Colonic mucosa (tissue), 4 donors: ENCODE results near the gene LHPP. TPM values are rescaled to one million over a fixed set of nuclear protein-coding genes. Genes with fewer than 3 reads are reported as not detected.
"Not testable (repeated sequence)": the region's sequence is repeated elsewhere in the genome, so short reads cannot be mapped to it uniquely, and the experiment has no call there.

Experiments used
- DNase-seq: peaks from one replicate; pipeline ENCODE4 v3.0.0-alpha.2; 2020
- H3K27ac ChIP-seq: fragments of 200-600 bp; one replicate; pipeline ENCODE4 v1.8.0; 2021
- H3K27me3 ChIP-seq: fragments of 200-600 bp; one replicate; pipeline ENCODE4 v1.8.0; 2021
- H3K36me3 ChIP-seq: fragments of 200-600 bp; one replicate; pipeline ENCODE4 v1.8.0; 2021
- H3K4me1 ChIP-seq: fragments of 200-600 bp; one replicate; pipeline ENCODE4 v1.8.0; 2021; ENCODE audit warnings: mild to moderate bottlenecking
- H3K4me3 ChIP-seq: fragments of 200-600 bp; one replicate; pipeline ENCODE4 v1.8.0; 2021
- H3K9ac ChIP-seq, 2 donors: one replicate each; pipeline ENCODE4 v1.7.0; 2013; ENCODE audit warnings: control low read depth in 2 of 2, low read depth in 2 of 2, low read length in 2 of 2
- H3K9me3 ChIP-seq: fragments of 200-600 bp; one replicate; pipeline ENCODE4 v1.8.0; 2021
- CTCF ChIP-seq: fragments of 200-600 bp; IDR thresholded peaks from one replicate; pipeline ENCODE4 v1.8.0; 2022; ENCODE audit warnings: antibody characterized with exemption, mild to moderate bottlenecking
- intact Hi-C: fragments of 100-400 bp; cut with DNase I; formaldehyde crosslinking; loops from one replicate; pipeline ENCODE4 v1.14.1; 2022
- total RNA-seq, 2 donors: library from RNA; stranded (reverse); fragmentation: NEBNext Ultra II Directional in 1 of 2; extraction: Animal tissue kit (Norgen Biotek cat#: 25700) in 1 of 2; gene quantifications; one replicate each; pipeline ENCODE4 v1.2.1, GENCODE V29; 2021
- donor health status: healthy.
- donor health status: DM: no; HTN: no; CAD: no.
- donor health status: DM: no; HTN: no; CAD: no.

LHPP gene
- total RNA-seq, 2 donors from 2014 or later: 12.8 to 24.6 TPM

GRCh38 chr10:124607693-124608092, 146.1 kb downstream of the LHPP start:
- intact Hi-C loops: no loop called here
- no peak for TF ChIP-seq CTCF
- Histone ChIP-seq H3K4me3 (no peak overlapping the region), H3K4me1 (no peaks in the 10 kb centered on the region), H3K27me3 (no peaks in the 10 kb centered on the region), H3K9me3 (no peaks in the 10 kb centered on the region), H3K27ac (no peak overlapping the region), H3K36me3 (no peaks in the 10 kb centered on the region), H3K9ac (no peak overlapping the region)
- DNase-seq: no peak

GRCh38 chr10:124608093-124608721, 146.6 kb downstream of the LHPP start:
- no peaks in the 10 kb centered on the region for H3K9me3 ChIP-seq

GRCh38 chr10:124609698-124610097, 148.1 kb downstream of the LHPP start:
- no peak for DNase-seq
- intact Hi-C loops: no loop called here
- Histone ChIP-seq H3K36me3 (no peaks in the 10 kb centered on the region), H3K4me1 (no peaks in the 10 kb centered on the region), H3K27ac (no peak overlapping the region), H3K27me3 (no peaks in the 10 kb centered on the region), H3K9ac (no peak overlapping the region), H3K9me3 (no peaks in the 10 kb centered on the region), H3K4me3 (no peak overlapping the region)
- TF ChIP-seq CTCF: no peak

More at GRCh38 chr10:124608093-124608721, 146.6 kb downstream of the LHPP start:
- intact Hi-C loops: no loop called here
- Histone ChIP-seq H3K27ac (no peak overlapping the region), H3K36me3 (no peaks in the 10 kb centered on the region), H3K27me3 (no peaks in the 10 kb centered on the region), H3K4me3 (no peak overlapping the region), H3K4me1 (no peaks in the 10 kb centered on the region), H3K9ac (no peak overlapping the region)
- DNase-seq: no peak
- TF ChIP-seq CTCF: no peak

- not testable (repeated sequence) for DNase-seq, H3K36me3 ChIP-seq
Observed at GRCh38 chr10:124610186-124610585, 148.6 kb downstream of the LHPP start.

GRCh38 chr10:124610851-124611250, 149.2 kb downstream of the LHPP start:
- intact Hi-C loops, H3K27me3 ChIP-seq, H3K4me3 ChIP-seq, H3K27ac ChIP-seq, H3K4me1 ChIP-seq, H3K9ac ChIP-seq, H3K9me3 ChIP-seq, H3K36me3 ChIP-seq, DNase-seq: not testable (repeated sequence)

More at GRCh38 chr10:124610186-124610585, 148.6 kb downstream of the LHPP start:
- H3K9ac ChIP-seq, H3K9me3 ChIP-seq, H3K4me1 ChIP-seq, H3K4me3 ChIP-seq, H3K27me3 ChIP-seq, intact Hi-C loops, H3K27ac ChIP-seq: not testable (repeated sequence)

GRCh38 chr10:124611738-124612137, 150.1 kb downstream of the LHPP start:
- Histone ChIP-seq H3K36me3 (no peaks in the 10 kb centered on the region), H3K9ac (no peak overlapping the region), H3K4me3 (no peak overlapping the region), H3K9me3 (no peaks in the 10 kb centered on the region), H3K27me3 (no peaks in the 10 kb centered on the region), H3K27ac (no peak overlapping the region), H3K4me1 (no peaks in the 10 kb centered on the region)
- no peak for DNase-seq
- TF ChIP-seq CTCF: no peak
- intact Hi-C loops: no loop called here
